GM18867 (cell line): ENCODE results near the gene GDE1.

Source experiments
- ATAC-seq: cut with Tn5 transposase; IDR thresholded peaks from one replicate; pipeline ENCODE4 v1.9.1; 2021; ENCODE audit warnings: mild to moderate bottlenecking, moderate library complexity; ENCODE audit not compliant: unreplicated experiment

Gene GDE1

DNA sequence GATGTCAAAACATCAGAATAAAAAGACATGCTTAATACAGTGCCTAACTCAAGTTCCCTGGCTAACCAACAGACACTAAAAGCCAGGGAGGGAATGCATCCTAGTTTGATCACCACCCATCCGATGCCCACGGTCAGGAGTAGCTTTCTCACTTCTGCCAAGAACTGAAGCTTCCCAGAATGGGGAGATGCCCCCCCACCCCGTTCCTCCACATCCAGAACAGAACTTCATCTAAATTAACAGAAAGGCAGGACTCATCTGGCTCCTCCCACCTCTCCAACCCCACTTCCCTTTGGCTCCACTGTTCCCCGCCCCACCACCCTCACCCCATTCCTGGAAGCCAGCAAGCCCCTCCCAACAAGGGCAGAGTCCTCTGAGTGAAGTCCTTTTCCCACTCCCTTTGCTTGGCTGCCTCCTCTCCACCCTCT is 33.7 kb downstream of the GDE1 start:
- ATAC-seq: no peak

DNA sequence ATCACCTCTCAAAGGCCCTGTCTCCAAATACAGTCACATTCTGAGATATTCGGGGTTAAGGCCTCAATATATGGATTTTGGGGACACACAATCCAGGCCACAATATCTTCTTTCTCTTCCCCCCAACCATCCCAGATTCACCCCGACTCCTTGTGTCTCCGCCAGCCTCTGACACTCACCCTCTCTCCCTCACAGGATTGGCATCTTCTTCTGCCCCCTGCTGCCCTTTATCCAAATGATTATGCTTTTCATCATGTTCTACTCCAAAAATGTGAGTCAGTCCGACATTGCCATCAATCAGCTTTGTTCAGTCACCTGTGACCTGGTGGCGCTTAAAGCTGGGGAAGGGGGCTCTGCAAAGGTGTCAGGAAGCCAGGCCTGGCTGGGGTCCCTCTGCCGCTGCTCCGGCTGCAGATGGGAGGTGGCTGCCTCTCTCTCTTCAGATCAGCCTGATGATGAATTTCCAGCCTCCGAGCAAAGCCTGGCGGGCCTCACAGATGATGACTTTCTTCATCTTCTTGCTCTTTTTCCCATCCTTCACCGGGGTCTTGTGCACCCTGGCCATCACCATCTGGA is 35.1 kb downstream of the GDE1 start:
- ATAC-seq: no peak

DNA sequence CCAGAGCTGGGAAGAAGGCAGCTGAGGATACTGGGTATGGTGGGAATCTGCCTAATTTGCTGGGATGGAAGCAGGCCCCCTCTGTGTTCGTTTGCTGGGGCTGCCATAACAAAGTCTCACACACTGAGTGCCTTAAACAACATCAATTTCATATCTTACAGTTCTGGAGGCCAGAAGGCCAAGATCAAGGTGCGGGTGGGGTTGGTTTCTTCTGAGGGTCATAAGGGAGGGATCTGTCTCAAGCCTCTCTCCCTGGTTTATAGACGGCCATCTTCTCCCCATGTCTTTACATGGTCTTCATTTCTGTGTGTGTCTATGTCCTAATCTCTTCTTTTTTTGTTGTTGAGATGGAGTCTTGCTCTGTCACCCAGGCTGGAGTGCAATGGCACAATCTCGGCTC is 35.8 kb downstream of the GDE1 start:
- no peak for ATAC-seq

DNA sequence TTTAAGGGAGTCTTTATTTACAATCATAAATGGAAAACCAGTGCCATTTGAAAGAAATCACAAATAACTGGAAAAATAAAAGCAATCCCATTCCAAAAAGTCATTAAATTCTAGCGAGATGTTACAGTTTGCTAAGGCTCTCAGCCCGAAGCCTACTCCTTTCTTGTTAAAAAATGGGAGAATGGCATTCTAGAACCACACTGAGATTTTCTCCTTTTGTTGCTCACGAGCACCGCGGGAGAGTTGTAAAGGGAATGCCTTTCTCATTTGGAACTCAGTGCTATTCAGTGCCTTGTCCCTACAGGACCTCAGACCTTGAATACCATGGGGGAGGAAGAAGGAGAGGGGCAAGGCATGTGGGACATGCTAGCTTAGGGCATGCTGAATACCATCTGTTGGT is 36.3 kb downstream of the GDE1 start:
- no peak for ATAC-seq

DNA sequence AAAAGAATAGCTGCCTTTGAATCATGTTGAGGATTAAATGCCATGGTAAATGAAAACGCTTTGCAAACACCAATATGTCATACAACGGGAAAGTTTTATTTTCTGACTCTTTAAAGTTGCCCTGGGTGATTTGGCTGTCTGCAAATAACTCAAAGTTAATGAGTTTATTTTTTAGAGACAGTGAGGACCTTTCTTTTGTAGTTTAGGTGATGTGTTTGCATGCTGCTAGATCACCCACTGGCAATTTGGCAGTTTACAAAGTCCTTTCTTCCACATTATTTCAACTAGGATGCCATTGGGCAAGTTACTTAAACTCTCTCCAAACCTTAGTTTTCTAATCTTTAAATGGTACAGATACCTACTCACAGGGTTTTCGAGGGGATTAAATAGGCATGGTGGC is 37.8 kb downstream of the GDE1 start:
- no peak for ATAC-seq

DNA sequence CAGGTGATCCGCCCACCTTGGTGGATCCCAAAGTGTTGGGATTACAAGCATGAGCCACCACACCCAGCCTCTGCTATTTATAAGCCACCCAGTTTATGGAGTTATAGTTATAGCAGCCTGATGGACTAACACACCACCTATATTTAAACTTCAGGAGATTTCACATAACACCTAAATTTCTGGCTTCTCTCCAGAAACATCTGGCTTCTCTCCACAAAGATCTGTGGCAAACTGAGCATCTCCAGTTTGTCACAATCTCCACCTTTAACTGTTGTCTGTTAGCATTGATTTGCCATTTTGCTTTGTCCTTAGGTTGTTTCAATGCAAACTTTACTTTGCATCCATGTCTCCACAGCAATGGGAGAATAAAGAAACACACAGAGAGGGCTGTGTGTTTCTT is 39.6 kb downstream of the GDE1 start:
- ATAC-seq: no peak

DNA sequence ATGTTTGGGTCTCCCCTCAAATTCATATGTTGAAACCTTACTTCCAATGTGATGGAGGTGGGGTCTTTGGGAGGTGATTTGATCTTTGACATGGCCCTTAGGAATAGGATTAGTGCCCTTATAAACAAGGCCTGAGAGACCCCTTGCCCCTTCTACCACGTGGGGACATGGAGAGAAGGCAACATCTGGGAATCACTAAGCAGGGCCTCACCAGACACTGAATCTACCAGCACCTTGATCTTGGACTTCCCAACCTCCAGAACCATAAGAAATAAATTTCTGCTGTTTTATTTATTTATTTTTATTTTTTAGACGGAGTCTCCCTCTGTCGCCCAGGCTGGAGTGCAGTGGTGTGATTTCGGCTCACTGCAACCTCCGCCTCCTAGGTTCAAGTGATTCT is 40.1 kb downstream of the GDE1 start:
- no peak for ATAC-seq

DNA sequence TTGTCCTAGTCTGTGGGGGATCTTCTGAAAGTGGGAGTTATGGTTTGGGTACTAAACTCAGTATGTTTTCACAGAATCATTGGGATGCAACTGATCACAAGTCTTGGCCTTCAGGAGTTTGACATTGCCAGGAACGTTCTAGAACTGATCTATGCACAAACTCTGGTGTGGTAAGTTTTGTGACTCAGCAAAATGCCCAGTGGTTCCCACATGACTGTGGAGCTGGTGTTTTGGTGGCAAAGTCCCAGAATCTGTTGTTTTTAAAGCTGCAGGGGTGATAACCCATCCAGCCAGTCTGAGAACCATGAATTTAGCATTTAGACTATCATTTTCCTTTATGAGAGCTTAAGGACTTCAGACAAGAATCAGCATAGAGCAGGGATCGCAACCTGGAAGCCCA is 40.6 kb downstream of the GDE1 start:
- no peak for ATAC-seq

DNA sequence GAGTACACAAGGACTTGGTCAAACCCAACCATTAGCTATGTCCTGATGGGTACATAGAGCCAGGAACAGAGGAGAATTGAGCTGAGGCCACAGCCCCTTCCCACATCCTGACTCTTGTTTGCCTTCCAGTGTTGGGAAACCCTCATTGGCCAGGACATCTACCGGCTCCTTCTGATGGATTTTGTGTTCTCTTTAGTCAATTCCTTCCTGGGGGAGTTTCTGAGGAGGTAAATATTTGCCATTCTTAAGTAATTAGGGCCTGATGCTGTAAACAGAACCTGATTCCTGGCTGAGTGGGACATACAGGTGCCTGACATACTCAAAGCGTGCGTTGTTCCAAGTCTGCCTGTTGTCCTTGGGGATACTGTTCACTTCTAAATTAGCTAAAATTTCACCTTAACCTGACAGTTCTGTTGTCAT is 42.6 kb downstream of the GDE1 start:
- no peak for ATAC-seq

DNA sequence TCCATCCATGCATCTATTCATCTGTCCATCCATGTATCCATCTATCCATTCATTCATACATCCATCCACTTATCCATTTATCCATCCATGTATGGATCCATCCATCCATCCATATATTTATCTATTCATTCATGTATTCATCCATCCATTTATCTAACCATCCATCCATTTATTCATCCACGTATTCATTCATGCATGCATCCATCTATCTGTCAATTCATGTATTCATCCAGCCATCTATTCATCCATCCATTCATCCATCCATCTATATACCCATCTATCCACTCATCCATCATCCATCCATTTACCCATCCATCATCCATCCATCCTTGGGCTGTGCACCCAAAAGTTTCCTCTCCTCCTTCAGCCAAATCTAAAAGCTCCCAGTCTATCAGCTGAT is 43.4 kb downstream of the GDE1 start:
- ATAC-seq: no peak

DNA sequence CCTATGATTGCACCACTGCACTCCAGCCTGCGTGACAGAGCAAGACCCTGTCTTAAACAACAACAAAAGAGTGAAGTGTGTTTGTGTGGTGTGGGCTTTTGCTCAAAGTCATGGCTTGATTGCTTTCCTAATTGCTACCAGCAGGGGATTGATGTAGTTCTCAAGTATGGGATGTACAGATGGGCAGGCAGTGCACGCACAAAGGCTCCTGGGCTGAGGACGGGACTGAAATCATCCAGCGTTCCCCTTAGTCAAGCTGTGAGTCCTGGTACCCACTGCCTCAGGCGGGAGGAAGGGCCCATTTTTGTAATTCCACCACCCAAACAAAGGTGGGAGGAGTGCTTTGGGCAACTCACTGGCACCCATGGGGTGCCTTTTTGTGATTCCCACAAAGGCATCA is 47.3 kb downstream of the GDE1 start:
- no peak for ATAC-seq

DNA sequence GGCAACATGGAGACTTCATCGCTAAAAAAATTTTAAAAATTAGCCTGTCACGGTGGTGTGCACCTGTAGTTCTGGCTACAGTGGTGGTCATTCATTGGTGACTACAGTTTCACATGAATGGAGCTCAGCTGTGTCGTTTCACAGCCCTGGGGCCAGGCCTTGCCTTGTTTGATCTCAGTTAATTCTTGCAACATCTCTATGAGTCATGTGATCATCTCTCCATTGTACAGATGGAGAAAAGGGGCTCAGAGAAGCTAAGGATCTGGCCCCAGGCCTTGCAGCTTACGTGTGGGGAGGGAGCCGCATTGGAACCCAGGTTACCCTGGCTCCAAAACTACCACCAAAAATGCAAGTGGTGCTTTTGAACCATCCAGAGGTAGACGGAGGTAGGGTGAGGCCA is 49.4 kb downstream of the GDE1 start:
- no peak for ATAC-seq

DNA sequence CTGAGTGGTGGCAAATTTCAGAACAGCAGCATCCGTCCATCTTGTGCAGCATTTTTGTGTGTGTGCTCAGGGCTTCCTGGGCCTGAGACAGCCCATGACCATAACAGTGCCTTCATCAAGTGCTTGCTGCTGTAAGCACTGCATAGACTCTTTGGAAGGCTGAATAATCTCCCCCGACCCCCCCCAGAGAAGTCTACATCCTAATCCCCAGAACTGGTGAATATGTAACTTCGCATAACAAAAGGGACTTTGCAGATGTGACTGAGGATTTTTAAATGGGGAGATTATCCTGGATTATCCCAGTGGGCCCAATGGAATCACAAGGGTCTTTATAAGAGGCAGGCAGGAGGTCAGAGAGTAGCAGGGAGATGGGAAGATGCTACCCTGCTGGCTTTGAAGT is 53.6 kb downstream of the GDE1 start:
- ATAC-seq: no peak

DNA sequence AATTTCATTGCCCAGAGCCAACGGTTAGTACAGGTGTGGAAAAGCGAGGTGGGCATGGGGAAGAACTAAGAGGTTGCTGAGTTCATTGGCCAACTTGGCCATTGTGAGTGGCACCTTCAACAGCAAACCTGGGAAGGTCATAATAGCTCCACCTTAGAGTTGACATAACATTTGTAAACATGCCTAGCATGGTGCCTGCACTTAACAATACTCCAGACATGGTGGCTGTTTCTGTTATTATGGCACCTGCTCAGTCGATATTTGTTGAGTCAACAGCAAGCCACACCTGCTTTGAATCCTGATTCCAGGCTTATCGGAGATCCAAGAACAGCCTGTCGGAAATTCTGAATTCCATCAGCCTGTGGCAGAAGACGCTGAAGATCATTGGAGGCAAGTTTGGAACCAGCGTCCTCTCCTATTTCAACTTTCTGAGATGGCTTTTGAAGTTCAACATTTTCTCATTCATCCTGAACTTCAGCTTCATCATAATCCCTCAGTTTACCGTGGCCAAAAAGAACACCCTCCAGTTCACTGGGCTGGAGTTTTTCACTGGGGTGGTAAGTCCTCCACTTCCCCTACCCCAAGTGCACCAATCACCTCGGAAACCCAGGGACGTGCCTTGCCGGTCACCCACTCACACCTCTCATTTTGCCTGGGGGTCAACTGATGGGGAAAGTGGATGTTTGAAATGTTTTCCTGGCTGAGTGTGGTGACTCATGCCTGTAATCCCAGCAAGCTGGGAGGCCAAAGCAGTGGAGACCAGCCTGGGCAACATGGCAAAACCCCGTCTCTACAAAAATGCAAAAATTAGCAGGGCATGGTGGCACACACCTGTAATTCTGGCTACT is 58.2 kb downstream of the GDE1 start:
- ATAC-seq: no peak

DNA sequence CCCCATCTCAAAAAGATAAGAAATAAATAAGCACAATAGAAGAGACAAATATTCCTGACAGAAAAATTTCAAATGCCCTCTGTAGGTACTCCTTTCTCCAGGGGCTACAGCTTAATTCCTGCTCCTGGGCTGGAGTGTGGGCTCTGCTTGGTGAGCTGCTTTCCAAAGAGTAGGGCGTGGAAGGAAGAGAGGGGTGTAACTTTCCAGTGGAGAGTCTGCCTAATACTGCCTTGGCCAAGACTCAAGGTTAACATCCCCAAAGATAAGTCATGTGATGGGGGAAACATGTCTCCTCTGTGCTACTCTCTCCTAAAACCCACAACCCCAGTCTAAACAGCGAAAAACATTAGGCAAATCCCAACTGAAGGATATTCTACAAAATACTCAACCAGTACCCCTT is 61.5 kb downstream of the GDE1 start:
- no peak for ATAC-seq

DNA sequence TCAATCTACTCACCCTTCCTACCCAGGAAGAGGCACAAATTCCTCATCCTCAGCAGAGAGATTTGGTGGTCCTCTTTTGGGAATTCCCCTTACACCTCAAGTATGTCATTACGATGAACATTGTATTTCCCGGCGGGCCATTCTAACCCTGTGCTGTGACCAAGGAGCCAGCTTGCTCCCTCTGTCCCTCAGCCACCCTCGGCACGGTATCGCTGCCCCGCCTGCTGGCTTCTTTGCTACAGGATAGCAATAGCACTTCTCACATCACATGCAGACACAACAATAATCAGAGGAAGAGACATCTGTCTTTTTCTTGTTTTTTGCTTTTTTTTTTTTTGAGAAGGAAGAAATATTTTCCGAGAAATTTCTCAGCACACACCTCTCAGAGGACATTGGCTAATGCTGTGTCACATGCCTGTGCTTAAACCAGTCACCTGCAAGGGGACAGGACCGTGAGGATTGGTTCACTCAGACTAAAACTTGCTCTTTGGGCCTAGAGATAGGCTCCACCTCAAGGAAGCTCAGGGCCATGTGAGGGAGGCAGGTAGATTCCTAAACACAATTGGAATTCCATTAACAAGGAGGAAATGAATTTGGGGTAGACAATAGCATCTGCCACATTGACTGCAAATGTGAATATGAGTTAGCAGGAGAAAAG is 63.0 kb downstream of the GDE1 start:
- ATAC-seq: no peak
